ENCODE data around the gene DNAJC12.
"Not testable (repeated sequence)": the region's sequence is repeated elsewhere in the genome, so short reads cannot be mapped to it uniquely, and the experiment has no call there.

DNAJC12 gene

DNA sequence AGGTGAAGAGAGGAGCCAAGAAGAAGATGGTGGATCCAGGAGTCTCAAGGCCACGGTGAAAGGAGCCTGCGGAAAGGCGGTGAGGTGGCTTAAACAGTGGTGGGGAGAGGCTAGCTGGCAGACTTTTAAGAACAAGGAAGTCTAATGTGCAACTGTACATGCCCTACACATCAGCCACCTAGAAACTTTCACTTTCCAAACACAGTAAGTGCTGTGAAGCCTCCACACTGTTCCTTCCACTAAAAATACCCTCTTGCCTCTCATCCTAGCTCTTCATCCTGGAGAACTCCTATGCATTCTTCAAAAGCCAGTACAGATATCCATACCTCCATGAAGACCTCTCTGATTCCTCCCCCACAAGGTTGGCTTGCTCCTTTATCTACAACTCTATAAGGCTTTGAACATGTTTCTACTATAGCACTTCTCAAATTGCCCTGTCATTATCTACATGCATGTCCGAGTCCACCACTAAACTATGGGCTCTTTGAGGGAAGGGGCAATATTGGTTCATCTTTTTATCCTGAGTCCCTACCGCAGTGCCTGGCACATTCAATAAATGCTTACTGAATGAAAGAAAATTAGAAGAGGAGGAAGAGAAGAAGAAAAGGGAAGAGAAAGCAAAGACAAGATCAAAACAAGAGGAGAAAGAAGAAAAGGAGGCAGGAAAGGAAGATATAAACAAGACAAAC lies 54.2 kb downstream of the DNAJC12 start:
- H3K18ac ChIP-seq (ENCODE audit: low read length), result no peak overlapping the region
- no peak overlapping the region for H3K4ac ChIP-seq (ENCODE audit: low read length)
- H3K27me3 ChIP-seq (ENCODE audit: control insufficient read depth in 3 of 3, insufficient read depth in 3 of 3, low read depth in 1 of 3, low read length in 3 of 3), result no peaks in the 10 kb centered on the region
- no peak for DNase-seq (ENCODE audit: low spot score)
- no peak overlapping the region for H3K4me2 ChIP-seq (ENCODE audit: insufficient read depth, low read length, poor library complexity, severe bottlenecking)
- no peak overlapping the region for H3K4me3 ChIP-seq (ENCODE audit: low read length in 2 of 2)
- H3K14ac ChIP-seq (ENCODE audit: low read length), result no peak overlapping the region
- H3K27ac ChIP-seq (replicated peaks; ENCODE audit: low read length), result no peak overlapping the region
- no peaks in the 10 kb centered on the region for H3K4me1 ChIP-seq (ENCODE audit: control insufficient read depth in 2 of 2, insufficient read depth in 1 of 2, low read depth in 1 of 2, low read length in 2 of 2)
- no peak overlapping the region for H4K8ac ChIP-seq (ENCODE audit: low read depth, low read length)
- no peak overlapping the region for H2AK5ac ChIP-seq (ENCODE audit: low read depth, low read length)
- no peaks in the 10 kb centered on the region for H3K36me3 ChIP-seq (replicated peaks in 1 of 2; ENCODE audit: control insufficient read depth in 2 of 2, insufficient read depth in 2 of 2, low read length in 2 of 2)
- H3K79me1 ChIP-seq (ENCODE audit: low read depth, low read length), result no peaks in the 10 kb centered on the region
- H2BK5ac ChIP-seq (ENCODE audit: low read length), result no peak overlapping the region
- H2BK120ac ChIP-seq (ENCODE audit: low read depth, low read length), result no peak overlapping the region
- H2BK15ac ChIP-seq (ENCODE audit: low read length), result no peak overlapping the region
- no peak overlapping the region for H3K23ac ChIP-seq (ENCODE audit: low read depth, low read length, poor library complexity)
- H2AFZ ChIP-seq (ENCODE audit: low read length), result no peak overlapping the region
- H3K9ac ChIP-seq (ENCODE audit: low read depth, low read length, poor library complexity), result no peak overlapping the region
- WGBS, 2 donors (ENCODE audit: extremely low coverage in 2 of 2, insufficient read length in 2 of 2, insufficient replicate concordance in 1 of 2), result no CpG with 5 or more reads among the region's 5 CpGs
- no peaks in the 10 kb centered on the region for H3K9me3 ChIP-seq (replicated peaks in 1 of 2; ENCODE audit: control insufficient read depth in 2 of 2, insufficient read depth in 1 of 2, low read depth in 1 of 2, low read length in 2 of 2)
- no peak overlapping the region for H2BK12ac ChIP-seq (ENCODE audit: low read length)
- no peak overlapping the region for H4K91ac ChIP-seq (ENCODE audit: low read depth, low read length, poor library complexity)

DNA sequence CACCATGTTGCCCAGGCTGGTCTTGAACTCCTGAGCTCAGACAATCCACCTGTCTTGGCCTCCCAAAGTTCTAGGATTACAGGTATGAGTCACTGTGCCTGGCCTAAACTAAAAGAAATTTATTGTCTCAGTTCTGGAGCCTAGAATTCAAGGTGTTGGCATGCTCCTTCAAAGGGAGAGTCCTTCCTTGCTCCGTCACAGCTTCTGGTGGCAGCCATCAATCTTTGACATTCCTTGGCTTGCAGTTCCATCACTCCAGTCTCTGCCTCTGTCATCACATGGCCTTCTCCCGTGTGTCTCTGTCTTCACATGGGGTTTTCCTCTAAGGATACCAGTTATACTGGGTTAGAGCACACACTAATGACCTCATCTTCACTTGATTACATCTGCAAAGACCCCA lies 55.5 kb downstream of the DNAJC12 start:
- Histone ChIP-seq H3K4me3 (ENCODE audit: low read length in 2 of 2) (no peak overlapping the region), H2BK12ac (ENCODE audit: low read length) (no peak overlapping the region), H2AFZ (ENCODE audit: low read length) (no peak overlapping the region), H3K18ac (ENCODE audit: low read length) (no peak overlapping the region), H3K4me1 (ENCODE audit: control insufficient read depth in 2 of 2, insufficient read depth in 1 of 2, low read depth in 1 of 2, low read length in 2 of 2) (no peaks in the 10 kb centered on the region), H3K23ac (ENCODE audit: low read depth, low read length, poor library complexity) (no peak overlapping the region), H2BK15ac (ENCODE audit: low read length) (no peak overlapping the region), H3K36me3 (replicated peaks in 1 of 2; ENCODE audit: control insufficient read depth in 2 of 2, insufficient read depth in 2 of 2, low read length in 2 of 2) (no peaks in the 10 kb centered on the region), H3K9ac (ENCODE audit: low read depth, low read length, poor library complexity) (no peak overlapping the region), H3K14ac (ENCODE audit: low read length) (no peak overlapping the region), H3K27ac (replicated peaks; ENCODE audit: low read length) (no peak overlapping the region), H2BK5ac (ENCODE audit: low read length) (no peak overlapping the region), H3K4me2 (ENCODE audit: insufficient read depth, low read length, poor library complexity, severe bottlenecking) (no peak overlapping the region), H3K79me1 (ENCODE audit: low read depth, low read length) (no peaks in the 10 kb centered on the region), H4K8ac (ENCODE audit: low read depth, low read length) (no peak overlapping the region), H2BK120ac (ENCODE audit: low read depth, low read length) (no peak overlapping the region), H3K27me3 (ENCODE audit: control insufficient read depth in 3 of 3, insufficient read depth in 3 of 3, low read depth in 1 of 3, low read length in 3 of 3) (no peaks in the 10 kb centered on the region), H3K9me3 (replicated peaks in 1 of 2; ENCODE audit: control insufficient read depth in 2 of 2, insufficient read depth in 1 of 2, low read depth in 1 of 2, low read length in 2 of 2) (no peaks in the 10 kb centered on the region), H4K91ac (ENCODE audit: low read depth, low read length, poor library complexity) (no peak overlapping the region), H3K4ac (ENCODE audit: low read length) (no peak overlapping the region), H2AK5ac (ENCODE audit: low read depth, low read length) (no peak overlapping the region)
- DNase-seq (ENCODE audit: low spot score), result no peak
- no CpG with 5 or more reads among the region's 2 CpGs for WGBS, 2 donors (ENCODE audit: extremely low coverage in 2 of 2, insufficient read length in 2 of 2, insufficient replicate concordance in 1 of 2)

- Histone ChIP-seq H2BK5ac (ENCODE audit: low read length) (no peak overlapping the region), H2BK12ac (ENCODE audit: low read length) (no peak overlapping the region), H2BK120ac (ENCODE audit: low read depth, low read length) (no peak overlapping the region), H3K23ac (ENCODE audit: low read depth, low read length, poor library complexity) (no peak overlapping the region), H4K8ac (ENCODE audit: low read depth, low read length) (no peak overlapping the region), H2AFZ (ENCODE audit: low read length) (no peak overlapping the region), H3K4me2 (ENCODE audit: insufficient read depth, low read length, poor library complexity, severe bottlenecking) (no peak overlapping the region), H3K27ac (replicated peaks; ENCODE audit: low read length) (no peak overlapping the region), H3K9me3 (replicated peaks in 1 of 2; ENCODE audit: control insufficient read depth in 2 of 2, insufficient read depth in 1 of 2, low read depth in 1 of 2, low read length in 2 of 2) (no peaks in the 10 kb centered on the region), H3K18ac (ENCODE audit: low read length) (no peak overlapping the region), H3K14ac (ENCODE audit: low read length) (no peak overlapping the region), H3K4ac (ENCODE audit: low read length) (no peak overlapping the region), H4K91ac (ENCODE audit: low read depth, low read length, poor library complexity) (no peak overlapping the region), H3K79me1 (ENCODE audit: low read depth, low read length) (no peaks in the 10 kb centered on the region), H3K36me3 (replicated peaks in 1 of 2; ENCODE audit: control insufficient read depth in 2 of 2, insufficient read depth in 2 of 2, low read length in 2 of 2) (no peaks in the 10 kb centered on the region), H3K27me3 (ENCODE audit: control insufficient read depth in 3 of 3, insufficient read depth in 3 of 3, low read depth in 1 of 3, low read length in 3 of 3) (no peaks in the 10 kb centered on the region), H3K4me3 (ENCODE audit: low read length in 2 of 2) (no peak overlapping the region), H2BK15ac (ENCODE audit: low read length) (no peak overlapping the region), H3K4me1 (ENCODE audit: control insufficient read depth in 2 of 2, insufficient read depth in 1 of 2, low read depth in 1 of 2, low read length in 2 of 2) (no peaks in the 10 kb centered on the region), H3K9ac (ENCODE audit: low read depth, low read length, poor library complexity) (no peak overlapping the region), H2AK5ac (ENCODE audit: low read depth, low read length) (no peak overlapping the region)
- no CpG with 5 or more reads among the region's 4 CpGs for WGBS, 2 donors (ENCODE audit: extremely low coverage in 2 of 2, insufficient read length in 2 of 2, insufficient replicate concordance in 1 of 2)
- DNase-seq (ENCODE audit: low spot score), result no peak
Measured at GRCh38 chr10:67780759-67781538, 57.0 kb downstream of the DNAJC12 start.

DNA sequence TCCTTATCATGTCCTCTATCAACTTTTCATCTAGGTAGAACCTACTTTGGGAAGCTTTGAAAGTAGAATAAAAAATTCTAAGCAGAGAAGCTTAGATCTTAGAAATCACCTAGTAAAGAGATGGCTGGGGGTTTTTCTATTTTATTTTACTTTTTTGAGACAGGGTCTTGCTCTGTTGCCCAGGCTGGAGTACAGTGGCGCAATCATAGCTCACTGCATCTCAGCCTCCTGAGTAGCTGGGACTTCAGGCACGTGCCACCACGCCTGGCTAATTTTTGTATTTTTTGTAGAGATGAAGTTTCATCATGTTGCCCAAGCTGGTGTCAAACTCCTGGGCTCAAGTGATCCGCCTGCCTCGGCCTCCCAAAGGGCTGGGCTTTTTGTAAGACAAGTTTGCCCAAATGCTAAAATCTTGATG lies 57.8 kb downstream of the DNAJC12 start:
- H3K9ac ChIP-seq (ENCODE audit: low read depth, low read length, poor library complexity); H3K18ac ChIP-seq (ENCODE audit: low read length); H3K79me1 ChIP-seq (ENCODE audit: low read depth, low read length); H2AFZ ChIP-seq (ENCODE audit: low read length); H3K36me3 ChIP-seq (replicated peaks in 1 of 2; ENCODE audit: control insufficient read depth in 2 of 2, insufficient read depth in 2 of 2, low read length in 2 of 2); H3K4me3 ChIP-seq (ENCODE audit: low read length in 2 of 2); H3K4me1 ChIP-seq (ENCODE audit: control insufficient read depth in 2 of 2, insufficient read depth in 1 of 2, low read depth in 1 of 2, low read length in 2 of 2); H2BK15ac ChIP-seq (ENCODE audit: low read length); H2BK12ac ChIP-seq (ENCODE audit: low read length); H3K4ac ChIP-seq (ENCODE audit: low read length); DNase-seq (ENCODE audit: low spot score); H2BK5ac ChIP-seq (ENCODE audit: low read length); H3K9me3 ChIP-seq (replicated peaks in 1 of 2; ENCODE audit: control insufficient read depth in 2 of 2, insufficient read depth in 1 of 2, low read depth in 1 of 2, low read length in 2 of 2); H3K27me3 ChIP-seq (ENCODE audit: control insufficient read depth in 3 of 3, insufficient read depth in 3 of 3, low read depth in 1 of 3, low read length in 3 of 3); H3K14ac ChIP-seq (ENCODE audit: low read length); H3K23ac ChIP-seq (ENCODE audit: low read depth, low read length, poor library complexity); H3K27ac ChIP-seq (replicated peaks; ENCODE audit: low read length); H3K4me2 ChIP-seq (ENCODE audit: insufficient read depth, low read length, poor library complexity, severe bottlenecking); H4K91ac ChIP-seq (ENCODE audit: low read depth, low read length, poor library complexity); H2AK5ac ChIP-seq (ENCODE audit: low read depth, low read length); H2BK120ac ChIP-seq (ENCODE audit: low read depth, low read length); H4K8ac ChIP-seq (ENCODE audit: low read depth, low read length): not testable (repeated sequence)
- no CpG with 5 or more reads among the region's 5 CpGs for WGBS, 2 donors (ENCODE audit: extremely low coverage in 2 of 2, insufficient read length in 2 of 2, insufficient replicate concordance in 1 of 2)
